Testis (tissue), 2 donors: ENCODE results near the gene SAFB2.

Experiments used
- CTCF ChIP-seq, 3 experiments: fragments of 450-650 bp in 2 of 3; fragments of 200-600 bp in 1 of 3; sonication (generic) in 1 of 3; IDR thresholded peaks; one replicate each; pipeline ENCODE4 v1.5.1; 2016 to 2019; ENCODE audit warnings: antibody characterized with exemption in 3 of 3, mild to moderate bottlenecking in 2 of 3, moderate library complexity in 1 of 3
- POLR2A ChIP-seq: fragments of 450-650 bp; IDR thresholded peaks from one replicate; pipeline ENCODE4 v1.6.1; 2017; ENCODE audit warnings: antibody characterized with exemption, mild to moderate bottlenecking, moderate library complexity

GRCh38 chr19:5594521-5594950 is 28.0 kb downstream of the SAFB2 start:
- TF ChIP-seq POLR2A (no peak), CTCF (IDR thresholded peaks at IDR 0.05) (no peak)
